ENCODE results near the gene ETV3.
A peak's percentile ranks its signal among the peaks of the same experiment; 100 is the strongest.

- TF ChIP-seq, protein P1, sequence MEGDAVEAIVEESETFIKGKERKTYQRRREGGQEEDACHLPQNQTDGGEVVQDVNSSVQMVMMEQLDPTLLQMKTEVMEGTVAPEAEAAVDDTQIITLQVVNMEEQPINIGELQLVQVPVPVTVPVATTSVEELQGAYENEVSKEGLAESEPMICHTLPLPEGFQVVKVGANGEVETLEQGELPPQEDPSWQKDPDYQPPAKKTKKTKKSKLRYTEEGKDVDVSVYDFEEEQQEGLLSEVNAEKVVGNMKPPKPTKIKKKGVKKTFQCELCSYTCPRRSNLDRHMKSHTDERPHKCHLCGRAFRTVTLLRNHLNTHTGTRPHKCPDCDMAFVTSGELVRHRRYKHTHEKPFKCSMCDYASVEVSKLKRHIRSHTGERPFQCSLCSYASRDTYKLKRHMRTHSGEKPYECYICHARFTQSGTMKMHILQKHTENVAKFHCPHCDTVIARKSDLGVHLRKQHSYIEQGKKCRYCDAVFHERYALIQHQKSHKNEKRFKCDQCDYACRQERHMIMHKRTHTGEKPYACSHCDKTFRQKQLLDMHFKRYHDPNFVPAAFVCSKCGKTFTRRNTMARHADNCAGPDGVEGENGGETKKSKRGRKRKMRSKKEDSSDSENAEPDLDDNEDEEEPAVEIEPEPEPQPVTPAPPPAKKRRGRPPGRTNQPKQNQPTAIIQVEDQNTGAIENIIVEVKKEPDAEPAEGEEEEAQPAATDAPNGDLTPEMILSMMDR (conservative IDR thresholded peaks at IDR 0.05): 0 out of 2 replicates have a peak, but pooled peaks have one; percentile 5
- no peak for TF ChIP-seq EZH2 (IDR thresholded peaks at IDR 0.05; ENCODE audit: low read depth)
These were observed 1.2 kb downstream of the ETV3 start for GRCh38 chr1:157137046-157137407.
